SJSA1 (cell line): ENCODE data around the gene LRRC56. TPM values are rescaled to one million over a fixed set of nuclear protein-coding genes. Genes with fewer than 3 reads are reported as not detected.
A peak's percentile ranks its signal among the peaks of the same experiment; 100 is the strongest.

Source experiments
- DNase-seq, 2 experiments: peaks; one replicate each; pipeline ENCODE4 v3.0.0-alpha.2; 2015 to 2020; ENCODE audit warnings: low spot score in 2 of 2, low read depth in 1 of 2
- H3K27ac ChIP-seq: fragments of 250-450 bp; sonication (Bioruptor Pico); 2 replicates; pipeline ENCODE4 v1.5.1; 2020; ENCODE audit warnings: mild to moderate bottlenecking, moderate library complexity
- H3K27me3 ChIP-seq: fragments of 250-450 bp; sonication (Bioruptor Pico); replicated peaks from 2 replicates; pipeline ENCODE4 v1.5.1; 2020; ENCODE audit warnings: mild to moderate bottlenecking, moderate library complexity
- H3K36me3 ChIP-seq: fragments of 250-450 bp; sonication (Bioruptor Pico); 2 replicates; pipeline ENCODE4 v1.5.1; 2020; ENCODE audit warnings: mild to moderate bottlenecking
- H3K4me1 ChIP-seq: fragments of 250-450 bp; sonication (Bioruptor Pico); replicated peaks from 2 replicates; pipeline ENCODE4 v1.6.1; 2021; ENCODE audit warnings: mild to moderate bottlenecking
- H3K4me3 ChIP-seq: fragments of 250-450 bp; sonication (Bioruptor Pico); 2 replicates; pipeline ENCODE4 v1.5.1; 2020; ENCODE audit warnings: mild to moderate bottlenecking
- H3K9me3 ChIP-seq: fragments of 250-450 bp; sonication (Bioruptor Pico); replicated peaks from 2 replicates; pipeline ENCODE4 v1.5.1; 2020; ENCODE audit warnings: mild to moderate bottlenecking
- total RNA-seq: library from RNA; depleted of rRNA; stranded (reverse); fragments of >200 nt; shearing (Covaris generic); gene quantifications from 2 replicates; pipeline ENCODE4 v1.2.3, GENCODE V29; 2014

LRRC56 gene
- total RNA-seq, 1 experiment from 2014 or later = 0.05 TPM

DNA sequence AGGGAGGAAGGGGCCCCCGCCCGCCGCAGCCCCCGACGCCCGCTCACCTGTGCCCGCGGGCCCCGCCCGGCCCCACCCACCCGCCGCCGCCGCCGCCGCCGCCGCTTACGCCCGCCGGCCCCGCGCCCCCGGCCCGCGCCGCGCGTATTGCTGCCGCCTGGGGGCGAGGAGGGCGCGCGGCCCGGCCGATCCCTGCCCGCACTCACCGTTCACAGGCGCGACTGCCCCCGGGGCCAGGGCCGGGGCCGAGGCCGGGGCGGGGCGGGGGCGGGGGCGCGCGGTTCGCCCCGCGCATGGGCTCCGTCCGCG, 2.2 kb upstream of the LRRC56 start:
- peak overlapping the region; percentile 57 for H3K4me3 ChIP-seq
- DNase-seq = no peak
- H3K9me3 ChIP-seq = no peaks in the 10 kb centered on the region; the same call in 1 of the 2 replicates
- peaks cover 19% of the 10 kb centered on the region for H3K36me3 ChIP-seq
- peaks cover 16% of the 10 kb centered on the region for H3K4me1 ChIP-seq
- H3K27ac ChIP-seq = no peak overlapping the region
- no peaks in the 10 kb centered on the region for H3K27me3 ChIP-seq

DNA sequence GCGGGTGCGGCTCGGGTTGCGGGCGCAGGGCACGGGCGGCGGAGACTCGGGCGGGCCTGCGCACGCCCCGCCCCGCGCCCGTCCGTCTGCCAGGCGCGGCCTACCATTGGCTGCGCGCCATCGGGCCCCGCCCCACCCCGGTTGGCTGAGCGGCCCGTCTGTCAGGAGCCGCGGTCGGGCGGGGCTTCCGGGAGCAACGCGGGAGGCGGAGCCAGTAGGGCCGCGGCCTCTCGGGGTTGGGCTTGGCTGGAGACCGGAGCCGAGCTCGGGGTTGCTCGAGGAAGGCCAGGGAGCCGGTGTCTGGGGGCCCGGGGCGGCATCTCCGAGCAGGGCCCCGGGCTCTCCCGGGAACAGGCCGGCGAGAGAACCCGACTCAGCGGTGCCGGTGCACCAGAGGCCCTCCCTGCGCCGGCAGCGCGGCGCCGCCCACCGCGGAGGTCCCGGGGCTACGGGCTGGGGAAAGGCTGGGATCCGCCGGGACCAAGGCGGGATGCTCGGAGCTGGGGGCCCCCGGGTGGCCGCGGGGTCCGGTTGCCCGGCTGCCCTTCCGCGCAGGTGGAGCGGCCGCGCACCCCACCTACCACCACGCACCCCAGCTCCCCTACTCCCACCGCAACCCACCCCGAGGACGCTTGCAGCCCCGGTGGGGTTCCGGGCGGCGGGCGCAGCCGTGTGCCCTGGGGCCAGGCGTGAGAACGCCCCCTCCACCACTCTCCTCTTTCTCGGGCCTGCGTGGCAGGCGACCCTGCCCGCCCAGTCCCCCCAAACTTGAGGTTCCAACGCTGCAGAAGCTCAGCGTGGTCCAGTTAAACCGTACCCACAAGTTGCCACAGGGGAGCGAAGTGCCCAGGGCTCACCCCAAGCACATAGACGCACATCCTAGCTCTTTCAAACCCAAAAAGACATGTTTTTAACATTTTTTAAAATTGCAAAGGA, 1.5 kb upstream of the LRRC56 start, which contains the start of gene HRAS:
Gene HRAS, minus strand, starts transcription at position 58 of the 936 bp plus-strand sequence.
- H3K4me3 ChIP-seq = peak within 1 kb of the TSS; percentile 57
- H3K27ac ChIP-seq = no peak within 1 kb of the TSS
- peak; percentile 81 to 84 for DNase-seq
- peaks cover 16% of the 10 kb centered on the region for H3K4me1 ChIP-seq
- peaks cover 19% of the 10 kb centered on the region for H3K36me3 ChIP-seq
- no peaks in the 10 kb centered on the region for H3K27me3 ChIP-seq
- no peaks in the 10 kb centered on the region; the same call in 1 of the 2 replicates for H3K9me3 ChIP-seq

- Histone ChIP-seq H3K4me1 (peaks cover 16% of the 10 kb centered on the region), H3K36me3 (peaks cover 11% of the 10 kb centered on the region), H3K9me3 (no peaks in the 10 kb centered on the region; the same call in 1 of the 2 replicates), H3K27me3 (no peaks in the 10 kb centered on the region), H3K27ac (no peak overlapping the region), H3K4me3 (no peak overlapping the region)
- no peak for DNase-seq
Observed at GRCh38 chr11:537622-538430, 499 bp downstream of the LRRC56 start.

DNA sequence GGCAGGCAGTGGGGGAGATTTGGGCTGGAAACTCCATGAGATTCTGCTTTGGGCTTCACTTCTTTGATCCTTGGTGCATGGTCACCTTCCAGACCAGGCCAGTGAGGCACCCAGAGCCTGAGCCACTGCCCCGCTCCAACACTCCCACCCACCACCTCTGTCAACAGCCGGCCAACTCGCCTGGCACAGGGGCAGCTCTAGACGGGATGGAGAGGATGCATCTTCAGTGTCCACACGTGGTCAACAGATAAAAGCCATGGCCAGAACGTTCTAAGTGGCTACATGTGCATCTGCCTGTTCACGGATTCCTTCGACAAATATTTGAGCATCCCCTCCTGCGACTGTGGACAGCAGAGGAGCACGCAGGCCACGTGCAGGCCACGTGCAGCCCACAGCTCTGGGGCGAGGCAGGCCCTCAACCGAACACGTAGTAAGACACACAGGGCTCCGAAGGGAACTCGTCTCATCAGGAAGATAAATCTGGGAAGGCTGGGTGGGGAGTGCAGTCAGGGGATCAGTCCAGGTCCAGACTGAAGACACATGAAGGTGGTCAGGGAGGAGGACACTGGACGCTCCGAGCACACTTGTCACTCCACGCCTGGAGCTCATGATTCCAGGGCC, 1.2 kb downstream of the LRRC56 start:
- H3K4me1 ChIP-seq = peaks cover 16% of the 10 kb centered on the region
- no peaks in the 10 kb centered on the region for H3K27me3 ChIP-seq
- H3K27ac ChIP-seq = no peak overlapping the region
- H3K9me3 ChIP-seq = no peaks in the 10 kb centered on the region; the same call in 1 of the 2 replicates
- H3K36me3 ChIP-seq = peaks cover 6% of the 10 kb centered on the region
- DNase-seq = no peak
- no peak overlapping the region for H3K4me3 ChIP-seq

DNA sequence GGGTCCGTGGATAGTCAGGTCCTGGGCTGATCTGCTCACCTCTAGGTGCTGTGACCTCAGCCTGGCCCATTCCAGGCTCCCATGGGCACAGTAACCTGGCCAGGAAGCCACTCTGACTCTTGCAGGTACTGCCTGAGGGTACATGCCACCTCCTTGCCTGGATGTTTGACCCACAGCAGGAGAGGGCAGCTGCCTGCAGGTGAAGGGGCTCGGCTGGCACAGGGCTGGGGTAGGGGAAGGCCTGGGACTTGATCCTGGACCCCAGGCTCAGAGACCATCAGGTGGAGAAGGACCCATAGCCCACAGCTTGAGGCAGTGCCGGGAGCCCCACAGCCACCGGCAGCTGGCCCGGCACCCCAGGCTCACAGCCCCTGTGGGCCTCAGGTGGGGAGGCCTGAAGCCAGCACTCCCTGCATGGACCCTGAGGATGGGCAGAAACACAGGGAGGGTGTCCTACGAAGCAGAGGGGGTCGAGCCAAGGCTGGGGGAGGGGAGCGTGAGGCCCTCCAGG, 2.7 kb downstream of the LRRC56 start:
- Histone ChIP-seq H3K9me3 (no peaks in the 10 kb centered on the region; the same call in 1 of the 2 replicates), H3K4me3 (no peak overlapping the region), H3K36me3 (no peaks in the 10 kb centered on the region), H3K27me3 (no peaks in the 10 kb centered on the region), H3K4me1 (peaks cover 11% of the 10 kb centered on the region), H3K27ac (no peak overlapping the region)
- DNase-seq = no peak

GRCh38 chr11:540583-541432, 3.5 kb downstream of the LRRC56 start:
- Histone ChIP-seq H3K4me1 (peaks cover 10% of the 10 kb centered on the region), H3K27me3 (no peaks in the 10 kb centered on the region), H3K4me3 (no peak overlapping the region), H3K9me3 (no peaks in the 10 kb centered on the region; the same call in 1 of the 2 replicates), H3K27ac (no peak overlapping the region), H3K36me3 (no peaks in the 10 kb centered on the region)
- no peak for DNase-seq

DNA sequence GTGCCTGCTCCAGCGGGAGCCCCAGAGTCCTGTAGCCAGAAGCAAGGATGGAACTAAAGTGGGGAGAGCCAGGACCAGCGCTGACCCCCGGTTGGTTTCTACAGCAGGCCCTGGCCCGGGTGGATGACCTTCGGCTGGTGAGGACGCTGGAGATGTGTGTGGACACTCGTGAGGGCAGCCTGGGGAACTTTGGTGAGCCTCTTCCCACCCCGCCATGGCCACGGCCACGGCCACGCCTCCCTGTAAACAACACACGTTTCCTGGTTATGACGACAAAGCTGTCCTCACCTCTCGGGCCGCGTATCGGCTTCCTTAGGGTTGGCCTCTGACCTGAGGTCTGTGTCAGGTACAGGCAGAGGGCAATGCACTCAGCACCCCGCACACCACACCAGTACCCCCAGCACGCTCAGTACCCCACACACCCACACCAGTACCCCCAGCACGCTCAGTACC, 4.1 kb downstream of the LRRC56 start:
- no peak for DNase-seq
- no peak overlapping the region for H3K27ac ChIP-seq
- no peaks in the 10 kb centered on the region; the same call in 1 of the 2 replicates for H3K9me3 ChIP-seq
- H3K36me3 ChIP-seq = no peaks in the 10 kb centered on the region
- H3K27me3 ChIP-seq = no peaks in the 10 kb centered on the region
- H3K4me1 ChIP-seq = peaks cover 7% of the 10 kb centered on the region
- H3K4me3 ChIP-seq = no peak overlapping the region

- Histone ChIP-seq H3K9me3 (no peaks in the 10 kb centered on the region), H3K27me3 (no peaks in the 10 kb centered on the region), H3K4me3 (no peak overlapping the region)
Observed at GRCh38 chr11:544817-545166, 7.5 kb downstream of the LRRC56 start.

GRCh38 chr11:545171-545570, 7.8 kb downstream of the LRRC56 start:
- DNase-seq = no peak
- H3K27me3 ChIP-seq = no peaks in the 10 kb centered on the region
- H3K27ac ChIP-seq = no peak overlapping the region
- H3K9me3 ChIP-seq = no peaks in the 10 kb centered on the region
- H3K4me1 ChIP-seq = no peaks in the 10 kb centered on the region
- no peaks in the 10 kb centered on the region for H3K36me3 ChIP-seq
- H3K4me3 ChIP-seq = no peak overlapping the region

More at GRCh38 chr11:544817-545166, 7.5 kb downstream of the LRRC56 start:
- DNase-seq = no peak
- Histone ChIP-seq H3K27ac (no peak overlapping the region), H3K4me1 (no peaks in the 10 kb centered on the region), H3K36me3 (no peaks in the 10 kb centered on the region)

DNA sequence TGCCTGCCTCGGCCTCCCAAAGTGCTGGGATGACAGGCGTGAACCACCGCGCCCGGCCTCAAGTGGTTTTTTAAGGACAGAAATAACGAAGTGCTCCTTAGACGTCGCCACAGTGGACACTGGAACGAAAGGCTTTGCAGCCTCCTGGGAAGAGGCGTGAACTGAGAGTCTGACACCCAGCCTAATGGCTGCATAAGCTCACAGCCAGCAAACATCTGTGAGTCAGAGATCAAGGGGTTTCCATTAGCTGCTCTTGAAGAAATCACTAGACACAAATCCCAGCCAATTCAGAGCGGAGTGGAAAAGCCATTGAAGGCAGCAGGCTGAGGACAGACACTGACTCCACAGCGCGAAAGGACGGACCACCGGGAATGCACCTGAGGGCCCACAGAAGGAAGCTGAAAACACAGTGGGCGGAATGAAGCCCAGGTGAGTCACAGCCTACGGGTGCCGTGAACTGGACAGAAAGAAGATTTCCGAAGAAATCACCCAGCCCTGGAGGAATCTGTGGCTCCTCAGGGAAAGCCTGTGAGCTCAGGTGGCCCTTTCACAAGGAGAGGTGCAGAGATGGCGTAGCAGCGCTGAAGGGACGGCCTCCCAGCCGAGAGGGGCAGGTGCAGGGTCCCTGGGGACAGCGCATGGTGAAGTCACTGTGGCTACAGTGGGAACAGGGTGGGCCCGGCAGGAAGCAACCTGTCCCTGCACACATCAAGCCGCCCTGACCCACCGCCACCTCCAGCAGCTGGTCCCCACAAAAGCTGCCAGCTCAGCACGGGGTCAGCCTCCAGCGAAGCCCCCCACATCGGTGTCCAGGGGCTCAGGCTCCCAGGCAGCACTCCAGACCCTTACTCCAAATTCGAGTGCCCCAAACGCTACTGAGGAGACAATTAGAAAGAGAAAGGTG, 11.6 kb downstream of the LRRC56 start:
- Histone ChIP-seq H3K36me3 (no peaks in the 10 kb centered on the region), H3K4me3 (no peak overlapping the region), H3K4me1 (no peaks in the 10 kb centered on the region), H3K27me3 (no peaks in the 10 kb centered on the region), H3K9me3 (no peaks in the 10 kb centered on the region), H3K27ac (no peak overlapping the region)
- no peak for DNase-seq

GRCh38 chr11:550021-550745, 12.9 kb downstream of the LRRC56 start:
- H3K4me1 ChIP-seq = no peaks in the 10 kb centered on the region
- H3K36me3 ChIP-seq = no peaks in the 10 kb centered on the region
- H3K9me3 ChIP-seq = no peaks in the 10 kb centered on the region
- no peak overlapping the region for H3K4me3 ChIP-seq
- no peak for DNase-seq
- no peaks in the 10 kb centered on the region for H3K27me3 ChIP-seq
- H3K27ac ChIP-seq = no peak overlapping the region

- Histone ChIP-seq H3K36me3 (no peaks in the 10 kb centered on the region), H3K4me1 (no peaks in the 10 kb centered on the region), H3K9me3 (no peaks in the 10 kb centered on the region), H3K27me3 (no peaks in the 10 kb centered on the region), H3K27ac (no peak overlapping the region), H3K4me3 (no peak overlapping the region)
- DNase-seq = no peak
Observed at GRCh38 chr11:550746-551085, 13.4 kb downstream of the LRRC56 start.
